ENCODE measurements around the gene SFTPB. TPM values are rescaled to one million over a fixed set of nuclear protein-coding genes. Genes with fewer than 3 reads are reported as not detected.

The SFTPB gene
- total RNA-seq, 3 donors from 2014 or later: 3.7 TPM; not detected in 2

GRCh38 chr2:85713836-85714235 is 45.8 kb upstream of the SFTPB start:
- peak overlapping the region in 1 of 2 donors; percentile 38 for H3K27ac ChIP-seq
- TF ChIP-seq CTCF (IDR thresholded peaks at IDR 0.05): no peak
- H3K9me3 ChIP-seq: no peaks in the 10 kb centered on the region
- H3K4me3 ChIP-seq: no peak overlapping the region
- H3K4me1 ChIP-seq: no peaks in the 10 kb centered on the region
- DNase-seq (ENCODE audit: low spot score in 2 of 2): no peak
- intact Hi-C loops (cut with DNase I; ENCODE audit: low total_unique reads): no loop called here
- H3K27me3 ChIP-seq: no peaks in the 10 kb centered on the region
- no peaks in the 10 kb centered on the region for H3K36me3 ChIP-seq

DNA sequence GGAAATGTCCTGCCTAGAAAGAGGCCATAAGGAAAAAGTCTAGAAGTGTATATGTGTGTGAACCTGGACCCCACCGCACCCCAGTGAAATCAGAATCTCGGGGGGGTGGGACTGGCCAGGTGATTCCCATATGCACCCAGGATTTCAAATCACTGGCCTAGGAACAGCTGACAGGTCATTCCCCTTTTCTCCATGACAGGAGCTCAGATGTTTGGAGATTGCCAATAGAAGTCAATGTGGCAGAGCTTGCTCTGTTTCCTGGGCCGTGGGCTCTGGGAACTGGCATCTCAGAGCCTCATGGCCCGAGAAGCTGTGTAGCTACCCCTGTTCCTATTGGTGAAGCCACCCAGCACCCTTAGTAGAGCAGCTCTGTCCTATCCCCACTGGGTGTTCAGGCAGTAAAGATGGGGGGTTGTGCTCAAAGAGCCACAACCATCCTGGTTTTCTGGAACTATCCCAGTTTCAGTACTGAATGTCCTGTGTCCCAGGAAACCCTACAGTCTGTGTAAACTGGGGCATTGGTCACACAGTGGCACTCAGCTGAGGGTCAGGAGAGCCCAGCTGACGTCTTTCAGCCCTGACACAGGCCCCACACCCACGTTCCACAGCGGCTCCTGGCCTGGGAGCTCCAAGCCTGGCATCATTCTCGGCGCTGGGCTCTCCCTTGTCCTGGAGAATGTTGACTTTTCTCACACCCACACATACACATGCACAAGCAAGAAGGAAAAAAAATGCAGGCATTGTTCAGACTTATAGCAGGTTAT is 45.0 kb upstream of the SFTPB start:
- H3K27ac ChIP-seq: peak overlapping the region; percentile 33 to 83
- intact Hi-C loops (cut with DNase I; ENCODE audit: low total_unique reads): no loop called here
- no peaks in the 10 kb centered on the region for H3K36me3 ChIP-seq
- H3K4me3 ChIP-seq: no peak overlapping the region
- H3K9me3 ChIP-seq: no peaks in the 10 kb centered on the region
- no peaks in the 10 kb centered on the region for H3K27me3 ChIP-seq
- H3K4me1 ChIP-seq: no peaks in the 10 kb centered on the region
- DNase-seq (ENCODE audit: low spot score in 2 of 2): no peak
- TF ChIP-seq POLR2AphosphoS5 (IDR thresholded peaks at IDR 0.05) (peak in 1 of 3 donors; percentile 22), CTCF (IDR thresholded peaks at IDR 0.05) (no peak)

GRCh38 chr2:85712336-85712735 is 44.3 kb upstream of the SFTPB start:
- intact Hi-C loops (cut with DNase I; ENCODE audit: low total_unique reads): no loop called here
- Histone ChIP-seq H3K4me3 (no peak overlapping the region), H3K27ac (peak overlapping the region; percentile 33 to 83), H3K36me3 (no peaks in the 10 kb centered on the region), H3K27me3 (no peaks in the 10 kb centered on the region), H3K4me1 (no peaks in the 10 kb centered on the region), H3K9me3 (no peaks in the 10 kb centered on the region)
- no peak for TF ChIP-seq CTCF (IDR thresholded peaks at IDR 0.05)
- TF ChIP-seq POLR2A (IDR thresholded peaks at IDR 0.05): no peak
- no peak for TF ChIP-seq POLR2AphosphoS5 (IDR thresholded peaks at IDR 0.05)
- no peak for DNase-seq (ENCODE audit: low spot score in 2 of 2)

DNA sequence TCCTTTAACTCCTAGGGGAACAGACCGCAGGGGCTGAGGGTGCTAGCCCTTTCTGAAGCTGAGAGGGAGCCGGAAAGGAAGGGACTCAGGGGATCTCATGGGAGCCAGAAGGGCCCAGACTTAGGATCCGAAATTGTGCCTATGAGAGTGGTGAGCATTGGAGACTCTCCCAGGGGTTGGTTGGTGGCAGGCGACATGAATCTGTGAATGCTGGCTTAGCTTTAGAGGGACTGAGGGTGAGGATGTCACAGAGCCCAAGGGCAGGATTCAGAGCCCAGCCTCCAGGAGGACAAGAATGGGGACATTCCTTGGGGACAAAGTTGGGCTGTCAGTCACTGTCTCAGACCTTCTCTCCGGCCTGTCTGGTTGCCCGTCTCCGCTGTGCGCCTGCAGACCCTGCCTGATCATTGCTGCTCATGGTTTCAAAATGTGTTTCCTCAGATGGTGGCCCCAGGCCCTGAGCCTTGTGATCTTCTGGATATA is 43.6 kb upstream of the SFTPB start:
- Histone ChIP-seq H3K27me3 (no peaks in the 10 kb centered on the region), H3K9me3 (no peaks in the 10 kb centered on the region), H3K36me3 (no peaks in the 10 kb centered on the region), H3K27ac (peak overlapping the region; percentile 66 to 83), H3K4me3 (no peak overlapping the region), H3K4me1 (no peaks in the 10 kb centered on the region)
- DNase-seq (ENCODE audit: low spot score in 2 of 2): no peak
- intact Hi-C loops (cut with DNase I; ENCODE audit: low total_unique reads): no loop called here
- TF ChIP-seq POLR2A (IDR thresholded peaks at IDR 0.05) (no peak), CTCF (IDR thresholded peaks at IDR 0.05) (no peak), POLR2AphosphoS5 (IDR thresholded peaks at IDR 0.05) (no peak)

GRCh38 chr2:85710687-85711577 is 42.9 kb upstream of the SFTPB start:
- intact Hi-C loops (cut with DNase I; ENCODE audit: low total_unique reads): no loop called here
- TF ChIP-seq CTCF (IDR thresholded peaks at IDR 0.05) (no peak), POLR2AphosphoS5 (IDR thresholded peaks at IDR 0.05) (peak in 2 of 3 donors; percentile 20 to 37)
- Histone ChIP-seq H3K36me3 (no peaks in the 10 kb centered on the region), H3K27me3 (no peaks in the 10 kb centered on the region), H3K4me3 (no peak overlapping the region), H3K4me1 (no peaks in the 10 kb centered on the region), H3K9me3 (no peaks in the 10 kb centered on the region), H3K27ac (peak overlapping the region; percentile 66 to 83)
- no peak for DNase-seq (ENCODE audit: low spot score in 2 of 2)
